HG02973 (cell line): Measurements from ENCODE around the gene GREB1L.
"Not testable (repeated sequence)": the region's sequence is repeated elsewhere in the genome, so short reads cannot be mapped to it uniquely, and the experiment has no call there.

Source experiments
- ATAC-seq: cut with Tn5 transposase; IDR thresholded peaks from one replicate; pipeline ENCODE4 v1.9.1; 2021; ENCODE audit warnings: moderate library complexity; ENCODE audit not compliant: unreplicated experiment

Gene GREB1L

DNA sequence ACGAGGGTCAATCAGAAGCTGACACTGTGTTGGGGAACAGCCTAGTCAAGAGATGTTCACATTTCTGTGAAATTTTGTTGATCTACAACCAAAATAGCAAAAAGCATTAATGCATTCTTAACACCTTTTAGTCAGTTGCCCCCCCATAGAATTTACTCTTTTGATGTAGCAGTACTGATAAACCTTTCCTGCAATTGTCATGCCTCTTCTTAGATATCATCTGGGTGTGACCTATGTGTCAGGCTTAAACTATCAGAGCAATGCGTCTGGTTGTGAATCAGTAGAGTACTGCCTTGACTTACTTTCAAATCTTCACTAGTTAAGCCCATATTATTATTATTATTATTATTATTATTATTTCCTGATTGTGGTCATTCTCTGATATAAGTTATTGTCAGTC is 61.9 kb downstream of the GREB1L start:
- ATAC-seq = no peak

DNA sequence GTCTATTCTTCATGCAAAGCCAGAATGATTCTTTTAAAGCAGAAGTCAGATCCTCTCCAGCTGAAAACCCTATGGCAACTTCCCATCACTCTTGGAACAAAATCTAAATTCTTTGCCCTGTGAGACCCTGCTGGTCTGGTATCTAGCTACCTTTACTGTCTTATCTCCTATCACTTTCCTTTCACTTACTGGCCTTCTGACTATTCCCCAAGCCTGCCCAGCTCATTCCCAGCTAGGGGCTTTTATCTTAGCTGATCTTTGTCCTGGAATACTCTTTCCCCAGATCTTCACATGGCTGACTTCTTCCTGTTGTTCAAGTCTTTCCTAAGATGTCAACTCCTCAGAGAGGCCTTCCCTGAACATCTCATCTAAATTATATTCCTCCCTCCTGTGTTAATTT is 63.6 kb downstream of the GREB1L start:
- ATAC-seq = no peak

DNA sequence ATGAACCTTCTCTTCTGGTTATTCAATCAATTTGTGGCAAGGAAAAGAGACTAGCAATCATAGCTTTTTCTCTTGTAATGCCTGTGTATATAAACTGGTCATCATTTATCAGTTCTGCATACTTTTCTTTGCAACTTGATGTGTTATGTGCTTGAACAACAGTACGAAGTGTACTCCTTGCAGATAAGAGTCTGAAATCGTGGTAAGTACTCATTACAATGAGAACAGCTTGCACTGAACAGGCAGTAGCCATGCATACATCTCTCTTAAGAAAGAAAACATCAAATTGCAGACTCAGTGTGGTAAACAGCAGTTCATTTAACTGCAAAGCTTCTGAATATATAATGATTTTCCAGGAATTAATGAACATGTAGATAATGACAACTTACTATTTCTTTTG is 64.3 kb downstream of the GREB1L start:
- no peak for ATAC-seq

DNA sequence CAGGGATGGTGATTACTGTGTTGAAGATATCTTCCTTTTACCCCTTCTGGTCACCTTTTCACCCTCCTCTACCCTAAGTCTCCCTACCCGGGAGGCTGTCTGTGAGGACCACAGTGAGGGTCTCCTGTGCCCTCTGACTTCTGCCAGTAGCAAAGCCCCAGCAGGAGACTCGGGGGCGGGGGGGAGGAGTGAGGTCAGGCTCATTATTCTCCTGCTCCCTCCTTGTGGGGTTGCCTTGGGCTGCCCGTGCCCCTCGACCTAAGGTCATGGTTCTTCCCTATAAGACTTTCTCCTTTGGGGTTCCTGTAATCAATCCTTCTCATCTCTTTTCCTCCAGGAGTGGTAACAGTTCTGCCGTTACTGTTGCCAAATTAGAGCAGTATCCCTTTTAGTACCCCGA is 65.5 kb downstream of the GREB1L start:
- ATAC-seq = no peak

DNA sequence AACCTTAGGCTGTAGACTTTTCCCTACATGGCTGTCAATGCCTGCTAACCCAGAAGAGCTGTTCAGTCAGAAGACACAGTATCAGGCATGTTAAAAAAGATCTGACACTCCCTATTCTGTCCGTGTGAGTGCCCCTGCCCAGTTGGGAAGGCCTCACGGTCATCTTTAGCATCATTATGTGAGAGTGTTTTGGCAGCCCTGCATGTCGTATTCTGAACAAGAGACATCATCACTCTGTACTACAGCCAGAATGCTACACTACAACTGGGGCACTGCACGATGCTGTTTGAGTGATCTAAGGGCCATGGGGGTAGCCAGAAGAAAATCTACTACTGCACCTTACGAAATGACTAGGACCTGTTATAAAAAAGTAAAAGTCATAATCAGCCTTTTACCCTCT is 67.2 kb downstream of the GREB1L start:
- no peak for ATAC-seq

DNA sequence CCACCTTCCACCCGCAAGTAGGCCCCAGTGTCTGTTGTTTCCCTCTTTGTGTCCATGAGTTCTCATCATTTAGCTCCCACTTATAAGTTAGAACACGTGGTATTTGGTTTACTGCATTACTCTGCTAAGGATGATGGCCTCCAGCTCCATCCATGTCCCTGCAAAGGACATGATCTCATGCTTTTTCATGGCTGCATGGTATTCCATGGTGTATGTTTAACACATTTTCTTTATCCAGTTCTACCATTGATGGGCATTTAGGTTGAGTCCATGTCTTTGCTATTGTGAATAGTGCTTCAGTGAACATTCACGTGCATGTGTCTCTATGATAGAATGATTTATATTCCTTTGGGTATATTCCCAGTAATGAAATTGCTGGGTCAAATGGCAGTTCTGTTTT is 69.9 kb downstream of the GREB1L start:
- not testable (repeated sequence) for ATAC-seq

DNA sequence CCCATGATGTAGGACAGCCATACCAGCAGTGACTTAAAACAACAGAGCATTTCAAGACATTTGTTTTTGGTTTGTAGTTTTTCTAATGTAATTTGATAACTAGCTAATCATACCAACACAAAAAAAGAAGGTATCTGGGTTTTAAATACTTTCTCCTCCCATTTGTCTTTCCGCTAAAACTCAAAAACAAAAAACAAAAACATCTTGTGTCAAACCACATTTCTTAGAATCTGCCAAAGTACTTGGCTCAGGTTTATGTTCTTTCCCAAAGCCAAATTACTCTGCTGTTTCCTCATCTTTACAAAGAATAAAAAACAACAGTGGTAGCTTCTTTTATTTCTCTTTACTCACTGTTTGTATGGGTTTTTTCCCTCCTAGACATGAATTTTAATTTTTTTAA is 71.5 kb downstream of the GREB1L start:
- no peak for ATAC-seq

DNA sequence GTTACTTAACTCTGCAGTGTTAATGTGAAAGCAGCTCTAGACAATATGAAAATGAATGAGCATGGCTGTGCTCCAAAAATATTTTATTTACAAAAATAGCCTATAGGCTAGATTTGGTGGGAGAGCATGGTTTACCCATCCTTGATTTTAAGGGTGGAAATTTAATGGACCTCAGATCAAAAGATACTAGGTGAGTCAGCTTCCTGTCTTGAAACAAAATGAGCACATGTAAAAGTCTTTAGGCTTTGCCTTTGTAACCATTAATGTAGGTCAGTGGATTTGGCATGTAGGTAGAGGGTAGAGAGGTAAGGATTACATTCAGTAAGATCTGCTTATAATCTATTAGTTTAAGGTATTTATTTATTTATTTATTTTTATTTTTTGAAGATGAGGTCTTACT is 72.7 kb downstream of the GREB1L start:
- no peak for ATAC-seq

DNA sequence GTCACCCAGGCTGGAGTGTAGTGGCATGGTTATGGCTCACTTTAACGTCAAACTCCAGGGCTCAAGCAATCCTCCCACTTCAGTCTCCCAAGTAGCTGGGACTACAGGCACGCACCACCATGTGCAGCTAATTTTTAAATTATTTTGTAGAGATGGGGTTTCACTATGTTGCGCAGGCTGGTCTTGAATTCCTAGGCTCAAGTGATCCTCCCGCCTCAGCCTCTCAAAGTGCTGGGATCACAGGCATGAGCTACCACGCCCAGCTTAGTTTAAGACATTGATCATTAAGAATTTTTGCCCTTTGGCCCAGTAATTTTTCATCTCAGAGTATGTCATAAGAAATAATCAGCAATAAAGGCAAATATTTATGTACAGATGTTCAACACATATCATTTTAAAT is 73.1 kb downstream of the GREB1L start:
- ATAC-seq = not testable (repeated sequence)

DNA sequence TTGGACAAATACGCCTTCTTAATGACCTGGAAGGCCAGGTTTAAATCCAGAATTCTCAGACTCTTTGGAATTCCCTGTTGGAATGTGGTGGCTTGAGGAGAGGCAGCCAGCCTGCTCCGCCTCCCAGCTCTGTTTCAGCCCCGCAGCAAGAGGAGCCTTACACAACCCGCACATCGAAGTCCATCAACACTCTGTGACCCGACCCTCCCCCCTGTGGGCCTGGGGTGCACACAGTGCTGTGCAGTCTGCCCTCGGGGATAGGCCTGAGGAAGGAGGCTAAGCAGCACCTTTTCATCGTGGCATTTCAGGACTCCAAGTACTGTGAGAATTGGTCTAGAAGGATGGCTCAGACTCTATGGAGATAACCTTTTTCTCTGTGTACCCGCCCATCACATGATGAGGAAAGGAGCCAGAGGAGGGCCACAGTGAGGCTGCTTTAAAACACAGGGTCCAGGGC is 73.7 kb downstream of the GREB1L start:
- no peak for ATAC-seq

DNA sequence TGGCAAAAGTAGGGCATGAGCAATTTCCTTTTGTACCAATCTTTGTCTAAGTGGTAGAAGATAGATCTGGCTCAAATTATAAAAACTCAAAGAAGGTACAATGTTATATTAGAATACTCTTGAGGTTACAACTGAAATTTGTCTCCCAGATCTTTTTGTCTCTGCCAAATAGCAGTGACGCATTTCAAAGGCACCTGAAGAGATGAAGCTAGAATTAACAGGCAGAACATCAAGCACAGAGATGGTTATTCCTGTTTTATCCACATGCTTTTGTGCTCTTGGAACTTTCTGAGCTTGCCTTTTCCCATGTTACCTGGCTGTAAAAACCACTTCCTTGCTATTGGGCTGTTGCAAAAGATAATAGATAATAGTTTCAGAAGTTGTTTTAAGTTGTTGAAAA is 74.3 kb downstream of the GREB1L start:
- ATAC-seq = no peak

DNA sequence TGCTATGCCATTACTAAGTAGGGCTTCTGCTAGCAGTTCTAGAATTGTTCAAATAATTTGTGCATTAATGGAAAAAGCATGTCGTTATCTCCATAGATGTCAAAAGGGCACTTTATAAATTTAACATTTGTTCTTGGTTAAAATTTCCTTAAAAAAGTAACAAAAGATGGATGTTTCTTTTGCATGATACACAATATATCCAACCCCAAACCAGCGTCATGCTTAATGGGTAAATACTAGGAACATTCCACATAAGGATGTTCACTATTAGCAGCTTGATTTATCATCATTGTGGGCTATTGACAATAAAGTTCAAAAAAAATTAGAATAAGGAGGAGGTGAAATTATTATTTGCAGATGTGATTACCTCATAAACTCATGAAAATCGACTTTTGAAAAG is 79.7 kb downstream of the GREB1L start:
- ATAC-seq = no peak

DNA sequence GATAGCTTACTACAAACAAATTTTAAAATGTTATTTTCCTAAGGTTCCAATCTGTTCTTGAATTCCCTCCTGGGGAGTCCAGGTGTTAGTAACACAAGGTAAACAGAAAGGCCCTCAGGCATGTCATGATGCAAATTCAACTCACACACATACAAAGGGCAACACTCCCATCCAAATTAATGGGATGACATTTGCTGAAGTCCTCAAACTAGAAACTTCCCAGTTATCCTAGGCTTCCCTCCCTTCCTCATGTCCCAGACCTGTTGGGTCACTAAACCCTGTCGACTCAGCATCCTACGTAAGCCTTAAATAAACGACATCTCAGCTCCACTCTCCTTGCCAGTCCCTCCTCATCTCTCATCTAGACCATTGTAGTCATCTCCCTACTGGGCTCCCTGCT is 85.1 kb downstream of the GREB1L start:
- ATAC-seq = no peak

DNA sequence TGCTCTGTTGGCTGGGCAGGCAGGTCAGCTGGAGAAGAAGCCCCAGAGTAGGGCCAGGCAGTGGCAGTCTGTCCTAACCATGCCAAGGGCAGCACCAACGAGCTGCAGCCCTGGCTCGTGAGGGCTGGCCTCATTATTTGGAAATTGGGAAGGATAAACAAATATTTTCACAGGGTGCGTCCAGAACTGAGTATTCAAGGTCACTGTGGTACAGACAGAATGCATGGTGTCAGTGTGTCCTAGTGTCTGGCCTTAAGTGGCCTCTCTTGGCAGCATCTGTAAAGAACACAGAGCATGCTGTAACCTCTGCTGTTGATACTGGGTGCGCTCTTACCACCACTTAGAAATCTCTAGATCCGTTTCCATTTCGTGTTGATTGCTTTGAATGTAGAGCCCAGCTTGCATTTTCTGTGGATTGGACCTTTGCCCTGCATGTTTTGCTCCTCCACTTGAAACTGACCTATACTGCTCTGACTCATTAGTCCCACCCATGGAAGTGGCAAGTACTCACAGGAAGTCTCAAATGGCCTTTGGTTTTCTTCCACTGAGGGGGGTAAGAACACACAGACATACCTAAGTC is 88.2 kb downstream of the GREB1L start:
- ATAC-seq = no peak

DNA sequence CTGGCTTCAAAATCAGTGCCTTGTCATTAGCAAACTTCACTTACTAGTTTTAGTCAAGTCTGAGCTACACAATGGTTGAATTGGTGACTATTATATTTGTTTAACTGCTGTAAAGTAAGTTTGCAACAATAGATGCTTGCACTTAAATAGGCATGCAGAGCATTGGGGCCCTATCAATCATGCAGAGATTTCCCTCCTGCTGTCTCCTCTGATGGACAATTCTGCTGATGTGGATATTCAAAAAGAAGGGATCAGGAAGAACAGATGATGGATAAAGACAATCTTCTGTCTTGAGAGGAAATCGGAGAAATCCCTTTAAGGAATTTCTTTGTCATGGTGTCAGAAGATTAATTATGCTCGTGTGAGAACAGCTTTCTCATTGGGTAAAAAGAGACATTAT is 89.0 kb downstream of the GREB1L start:
- no peak for ATAC-seq

DNA sequence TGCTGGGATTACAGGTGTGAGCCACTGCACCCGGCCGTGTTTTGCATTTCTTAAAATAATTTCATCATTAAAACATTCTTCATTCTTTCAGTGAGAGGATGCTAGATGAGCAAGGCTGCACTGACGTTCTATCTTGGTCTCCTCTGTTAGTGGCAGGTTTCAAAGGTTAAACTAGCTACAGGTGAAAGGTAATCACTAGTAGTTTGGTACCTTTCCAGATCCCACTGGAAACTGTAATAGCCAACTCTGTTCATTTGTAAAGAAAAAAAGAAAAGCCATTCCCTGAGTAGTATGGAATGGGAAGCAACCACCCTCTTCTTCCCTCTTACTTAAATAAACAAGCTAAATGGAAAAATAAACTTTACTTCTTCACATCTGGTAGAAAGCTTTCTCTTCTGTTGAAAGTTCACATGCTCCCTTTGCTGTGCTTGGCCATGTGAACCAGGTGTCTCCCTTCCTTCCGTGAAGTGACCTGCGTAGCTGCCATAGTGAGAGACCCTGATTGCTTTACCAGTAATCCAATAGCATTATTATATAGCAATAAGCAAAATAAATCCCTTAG is 94.0 kb downstream of the GREB1L start:
- ATAC-seq = no peak

DNA sequence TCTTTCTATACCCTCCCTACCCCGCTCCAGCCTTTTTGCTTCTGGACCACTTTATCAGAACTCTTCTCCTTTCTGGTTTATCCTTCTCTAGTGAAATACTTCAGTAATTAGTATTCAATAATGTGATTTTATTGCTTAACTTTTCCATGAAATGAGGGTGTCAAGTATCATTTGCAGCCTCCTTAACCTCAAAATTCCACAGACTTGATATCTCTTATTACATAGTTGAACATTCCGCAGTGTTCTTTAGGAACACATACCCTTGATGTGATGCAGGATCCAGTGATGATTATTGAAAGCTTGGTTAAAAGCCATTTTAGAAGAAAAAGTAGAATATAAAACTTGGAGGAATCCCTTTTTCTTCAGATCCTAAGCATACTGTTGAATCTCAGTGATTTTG is 94.8 kb downstream of the GREB1L start:
- no peak for ATAC-seq

DNA sequence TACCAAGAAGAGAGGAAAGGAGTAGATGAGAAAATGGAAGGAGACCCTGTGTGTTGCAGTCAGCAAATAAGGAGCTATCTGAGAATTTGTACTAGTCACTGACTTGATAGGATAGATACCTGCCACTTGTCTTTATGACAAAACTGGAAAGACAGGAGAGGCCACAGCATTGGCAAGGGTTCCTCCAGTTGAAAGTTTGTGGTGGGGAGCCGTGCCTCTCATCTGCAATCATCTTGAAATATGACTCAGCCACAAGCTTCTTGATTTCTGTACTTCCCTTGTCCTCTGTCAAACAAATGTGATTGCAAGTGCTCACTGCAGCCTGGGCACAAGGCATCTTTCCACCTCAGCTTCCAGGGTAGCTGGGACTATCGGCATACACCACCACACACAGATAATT is 99.1 kb downstream of the GREB1L start:
- no peak for ATAC-seq

DNA sequence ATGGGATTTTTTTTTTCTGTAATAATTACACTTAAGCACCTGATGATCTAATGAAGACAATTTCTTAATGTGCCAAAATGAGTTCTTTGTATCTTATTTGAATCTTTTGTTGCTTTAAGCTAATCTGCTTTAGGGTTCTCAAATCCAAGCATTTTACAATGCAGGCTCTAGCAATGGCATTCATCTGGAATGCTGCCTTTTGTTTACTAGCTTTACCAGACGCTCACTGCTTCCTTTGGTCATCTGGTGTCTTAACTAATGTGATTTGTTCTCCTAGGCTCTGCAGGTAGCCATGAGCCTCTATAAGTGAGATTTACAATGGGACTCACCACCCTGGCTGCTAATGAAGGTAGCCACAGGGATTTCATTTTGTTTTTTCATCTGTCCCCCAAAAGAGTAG is 100.3 kb downstream of the GREB1L start:
- ATAC-seq = no peak

DNA sequence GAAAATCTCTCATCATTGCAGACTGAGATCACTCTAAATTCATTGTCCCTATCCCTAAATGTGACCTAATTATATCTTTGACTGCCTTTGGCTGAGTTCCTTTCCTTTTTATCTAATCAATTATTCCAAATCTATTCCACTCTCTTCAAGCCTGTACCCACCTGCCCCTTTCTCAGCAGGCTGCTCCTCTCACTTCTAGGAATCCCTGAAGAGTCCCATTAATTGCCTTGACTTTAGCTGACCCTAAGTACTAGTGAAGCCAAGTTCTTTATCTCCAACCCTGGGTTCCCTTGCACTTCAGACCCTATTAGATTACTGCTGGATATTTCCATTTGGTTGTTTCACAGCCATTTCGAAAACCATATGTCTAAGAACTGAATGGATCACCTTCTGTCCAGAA is 102.8 kb downstream of the GREB1L start:
- no peak for ATAC-seq

DNA sequence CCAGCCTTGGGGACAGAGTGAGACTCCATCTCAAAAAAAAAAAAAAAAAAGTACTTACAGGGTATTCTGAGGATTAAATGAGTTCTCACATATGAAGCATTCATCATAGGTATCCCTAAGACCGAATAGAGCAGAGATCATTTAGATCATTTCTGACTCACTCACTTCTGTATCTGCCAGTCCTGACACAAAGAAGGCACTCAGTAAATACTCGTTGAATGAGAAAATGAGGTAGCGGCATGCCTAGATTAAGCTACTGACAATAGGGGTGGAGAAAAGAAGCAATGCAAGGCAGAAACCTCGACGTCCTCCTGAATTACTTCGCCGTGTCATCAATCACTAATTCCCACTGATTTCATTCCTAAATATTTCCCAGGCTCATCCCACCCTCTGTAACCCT is 103.8 kb downstream of the GREB1L start:
- ATAC-seq = no peak

DNA sequence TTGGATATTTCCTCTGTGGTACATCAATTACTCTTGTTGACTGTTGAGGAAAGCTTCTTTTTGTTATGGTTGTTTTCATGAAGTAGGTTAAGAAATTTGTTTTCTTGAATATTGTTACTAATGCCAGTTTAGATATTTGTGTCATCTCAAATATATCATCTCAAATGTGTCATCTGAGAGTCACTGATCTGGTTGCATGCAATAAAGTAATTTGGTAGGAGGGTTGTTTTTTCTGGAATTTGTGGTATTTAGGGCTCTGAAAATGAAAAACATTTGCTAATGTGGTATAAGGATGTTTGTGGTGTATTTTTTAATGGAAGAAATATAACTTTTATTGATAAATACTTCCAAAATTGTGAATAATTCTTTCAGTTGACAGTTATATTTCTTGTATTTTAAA is 117.7 kb downstream of the GREB1L start:
- ATAC-seq = no peak

DNA sequence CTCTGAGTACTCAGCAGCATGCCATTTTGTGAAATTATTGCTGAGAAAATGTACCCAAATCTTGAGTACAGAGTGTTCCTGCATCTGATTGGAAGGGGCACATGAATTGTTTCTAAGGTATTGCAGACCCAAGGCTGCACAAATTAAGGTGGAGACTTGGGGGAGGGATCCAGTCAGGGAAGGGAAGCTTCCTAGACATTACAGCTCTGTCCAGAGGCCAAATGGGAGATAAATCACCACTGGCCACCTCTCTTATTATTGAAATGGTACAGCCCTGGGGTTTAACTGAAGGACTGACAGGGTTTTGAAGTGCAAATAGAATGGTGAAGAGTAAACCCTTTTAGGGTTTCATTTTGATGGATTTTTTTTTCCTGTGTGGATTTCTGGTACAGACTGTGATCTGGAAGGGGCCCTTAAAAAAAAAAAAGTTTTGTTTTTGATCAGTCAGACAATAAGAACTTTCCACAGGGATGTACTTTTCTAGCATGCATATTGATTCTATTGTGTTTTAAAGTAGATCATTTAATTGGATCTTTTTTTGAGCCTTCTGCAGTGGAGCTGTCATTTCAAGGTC is 119.4 kb downstream of the GREB1L start:
- no peak for ATAC-seq
